GM21367 (cell line): ENCODE results near the gene RAPGEF4.
"Not testable (repeated sequence)": the region's sequence is repeated elsewhere in the genome, so short reads cannot be mapped to it uniquely, and the experiment has no call there.

Experiments used
- ATAC-seq: cut with Tn5 transposase; IDR thresholded peaks from one replicate; pipeline ENCODE4 v1.9.1; 2021; ENCODE audit not compliant: unreplicated experiment

RAPGEF4 gene

DNA sequence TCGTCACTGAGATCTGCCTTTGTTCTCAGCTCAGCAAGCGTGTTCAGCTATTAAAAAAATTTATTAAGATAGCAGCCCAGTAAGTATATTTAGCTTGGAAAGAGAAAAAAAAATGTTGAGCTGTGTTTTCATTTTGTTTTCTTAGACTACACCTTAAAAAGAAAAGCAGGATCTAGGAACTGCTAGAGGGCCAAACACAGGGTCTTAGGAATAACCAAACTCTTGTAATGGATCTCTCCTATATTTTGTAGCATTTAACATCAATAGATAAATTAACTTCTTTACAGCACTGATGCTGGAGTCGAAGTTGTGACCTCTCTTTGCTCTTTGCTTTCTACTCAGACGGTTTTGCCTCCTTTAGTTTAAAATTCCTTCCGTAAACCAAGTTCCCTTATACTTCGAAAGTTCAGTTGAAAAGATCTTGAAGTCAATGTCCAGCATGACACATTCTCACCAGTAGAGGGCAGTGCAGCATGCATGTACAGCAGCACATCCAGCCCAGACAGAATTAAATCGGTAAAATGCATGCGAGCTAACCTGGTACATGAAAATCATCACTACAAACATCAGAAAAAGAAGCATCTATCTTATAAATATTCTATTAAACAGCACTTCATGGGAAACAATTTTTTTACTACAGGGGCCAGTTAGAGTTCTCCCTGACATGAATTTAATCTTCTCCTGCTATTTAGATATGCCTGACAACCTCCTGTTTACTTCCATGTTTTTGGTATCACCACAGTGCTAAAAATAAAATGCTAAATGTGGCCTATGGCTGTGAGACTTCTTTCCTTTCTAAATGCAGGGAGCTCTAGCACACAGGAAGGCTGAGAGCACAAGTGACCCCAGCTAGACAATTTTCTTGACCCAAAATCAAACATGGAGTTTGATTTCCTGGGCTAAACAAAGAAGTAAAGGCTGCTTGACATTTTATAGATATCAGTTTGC is 291.8 kb downstream of the RAPGEF4 start:
- ATAC-seq = peak; percentile 68

DNA sequence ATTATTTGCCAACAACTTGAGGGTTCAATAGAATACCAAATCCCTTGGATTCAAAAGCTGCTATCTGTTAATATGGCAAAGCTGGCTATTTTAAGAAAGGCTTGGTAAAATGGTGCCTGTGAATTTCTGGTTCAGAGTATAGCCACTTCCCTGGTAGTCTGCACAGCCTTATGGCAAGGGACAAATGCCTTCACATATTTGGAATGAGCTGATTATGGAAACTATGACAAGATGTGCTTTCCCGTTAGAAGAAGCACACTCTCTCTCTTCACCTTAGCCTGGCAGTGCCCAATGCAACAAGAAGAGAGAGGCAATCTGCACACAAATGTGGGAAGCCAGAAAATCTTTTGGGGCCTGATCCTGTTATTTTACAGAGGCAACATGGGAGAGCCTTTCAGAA is 292.5 kb downstream of the RAPGEF4 start:
- ATAC-seq = no peak

DNA sequence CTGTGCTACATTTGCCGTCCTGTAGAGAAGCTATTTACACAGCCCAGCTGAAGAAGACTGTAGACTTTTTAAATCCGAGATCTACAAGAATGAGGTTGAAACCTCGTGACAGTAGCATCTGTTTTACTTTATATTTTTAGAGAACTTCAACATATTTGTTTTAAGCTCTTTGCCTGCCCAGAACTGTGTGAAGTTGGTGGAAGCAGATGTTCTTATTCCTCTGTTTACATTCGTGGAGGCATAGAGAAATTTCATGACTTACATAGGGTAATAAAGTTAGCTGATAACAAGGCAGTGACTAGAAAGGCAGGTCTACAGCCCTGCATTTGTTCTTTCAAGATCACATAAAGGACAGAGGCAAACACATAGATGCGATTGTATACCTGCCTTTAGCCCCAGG is 293.0 kb downstream of the RAPGEF4 start:
- ATAC-seq = no peak

DNA sequence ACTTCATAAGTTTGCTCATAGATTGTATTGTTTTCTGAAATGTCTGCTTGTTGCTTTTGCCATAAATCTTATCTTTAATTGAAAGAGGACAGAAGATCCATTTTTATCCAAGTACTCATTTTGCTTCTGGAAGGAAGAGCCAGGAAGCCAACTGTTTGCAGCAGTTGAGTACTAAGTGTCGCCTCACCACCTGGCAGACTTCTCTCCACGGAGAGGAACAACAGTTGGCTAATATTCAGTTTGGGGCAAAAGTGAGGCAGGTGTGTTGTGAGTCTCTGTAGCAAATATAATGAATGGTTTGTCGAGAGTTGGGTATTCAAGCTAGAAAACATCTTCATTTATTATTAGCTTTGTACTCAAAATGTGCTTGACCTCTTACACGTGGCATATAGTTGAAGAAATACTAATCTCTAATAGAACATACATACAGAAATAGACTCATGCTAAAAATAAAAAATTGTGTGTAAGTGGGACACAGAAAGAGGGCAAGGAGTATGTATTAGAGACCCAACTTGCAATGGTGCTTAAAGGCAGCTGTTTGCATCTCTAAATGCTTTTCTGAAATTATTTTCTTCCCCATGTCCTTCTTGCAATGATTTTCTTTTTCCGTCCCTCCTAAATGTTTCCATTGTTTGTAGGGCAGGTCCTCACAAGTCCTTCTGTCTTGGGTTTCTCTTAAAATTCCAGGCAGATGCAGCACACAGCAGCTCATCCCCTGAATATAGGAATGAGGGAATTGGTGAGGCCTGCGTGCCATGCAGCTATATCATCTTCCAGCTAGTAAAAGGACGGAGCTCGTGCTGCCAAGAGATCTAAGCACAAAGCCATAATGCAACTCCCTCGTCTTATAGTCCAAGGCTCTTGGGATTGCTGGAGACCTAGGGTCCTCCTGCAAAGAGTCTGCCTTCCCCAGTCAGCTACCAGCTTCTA is 295.2 kb downstream of the RAPGEF4 start:
- ATAC-seq = no peak

DNA sequence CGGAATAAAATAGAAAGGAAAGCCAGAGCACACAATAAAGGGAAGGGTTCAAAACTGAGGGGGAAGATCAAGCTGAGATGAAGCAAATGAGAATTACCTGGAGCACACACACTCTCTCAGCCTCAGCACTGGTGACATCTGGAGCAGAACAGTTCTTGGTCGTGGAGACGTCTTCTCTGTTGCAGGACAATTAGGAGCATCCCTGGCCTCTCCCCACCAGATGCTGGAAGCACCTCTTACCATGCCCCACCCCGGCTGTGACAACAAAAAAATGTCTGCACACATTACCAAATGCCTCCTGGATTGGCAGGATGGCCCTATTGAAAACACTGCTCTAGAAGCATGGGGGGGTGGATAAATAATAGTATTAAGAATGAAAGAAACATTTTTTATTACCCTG is 296.4 kb downstream of the RAPGEF4 start:
- no peak for ATAC-seq

DNA sequence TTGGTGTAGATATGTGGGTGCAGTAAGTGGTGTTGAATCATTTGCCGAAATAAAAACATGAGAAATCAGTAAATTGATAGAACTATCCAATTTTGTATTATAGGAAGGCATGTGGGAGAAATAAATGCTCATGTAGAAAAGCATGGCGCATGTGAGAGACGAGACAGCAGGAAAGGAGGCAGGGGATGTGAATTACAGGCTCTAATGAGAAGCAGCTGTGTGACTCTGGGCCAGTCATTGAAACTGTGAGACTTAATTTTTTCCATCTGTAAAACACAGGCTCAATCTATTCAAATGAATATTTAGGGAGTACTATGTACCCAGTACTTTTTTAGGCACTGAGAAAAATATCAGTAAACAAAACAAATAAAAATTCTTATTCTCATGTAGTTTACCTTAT is 297.4 kb downstream of the RAPGEF4 start:
- ATAC-seq = no peak

DNA sequence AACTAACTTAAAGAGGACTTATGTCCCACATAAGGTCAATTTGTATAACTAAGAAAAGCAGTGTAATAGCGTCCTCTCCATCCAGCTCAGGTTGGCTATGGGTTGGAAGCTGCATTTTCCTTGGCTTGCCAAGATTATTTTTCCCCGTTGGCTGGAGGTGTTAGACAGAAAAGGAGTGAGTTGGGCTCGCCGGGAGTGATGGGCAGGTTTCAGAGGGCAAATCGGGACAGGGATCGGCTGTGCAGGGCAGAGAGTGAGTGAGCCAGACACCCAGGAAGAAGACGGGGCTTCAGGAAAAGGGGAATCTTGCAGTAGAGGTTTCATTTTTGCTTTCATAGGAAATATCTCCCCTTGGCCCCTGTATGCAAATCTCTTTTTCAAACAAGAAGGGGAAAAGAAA is 298.5 kb downstream of the RAPGEF4 start:
- ATAC-seq = no peak

DNA sequence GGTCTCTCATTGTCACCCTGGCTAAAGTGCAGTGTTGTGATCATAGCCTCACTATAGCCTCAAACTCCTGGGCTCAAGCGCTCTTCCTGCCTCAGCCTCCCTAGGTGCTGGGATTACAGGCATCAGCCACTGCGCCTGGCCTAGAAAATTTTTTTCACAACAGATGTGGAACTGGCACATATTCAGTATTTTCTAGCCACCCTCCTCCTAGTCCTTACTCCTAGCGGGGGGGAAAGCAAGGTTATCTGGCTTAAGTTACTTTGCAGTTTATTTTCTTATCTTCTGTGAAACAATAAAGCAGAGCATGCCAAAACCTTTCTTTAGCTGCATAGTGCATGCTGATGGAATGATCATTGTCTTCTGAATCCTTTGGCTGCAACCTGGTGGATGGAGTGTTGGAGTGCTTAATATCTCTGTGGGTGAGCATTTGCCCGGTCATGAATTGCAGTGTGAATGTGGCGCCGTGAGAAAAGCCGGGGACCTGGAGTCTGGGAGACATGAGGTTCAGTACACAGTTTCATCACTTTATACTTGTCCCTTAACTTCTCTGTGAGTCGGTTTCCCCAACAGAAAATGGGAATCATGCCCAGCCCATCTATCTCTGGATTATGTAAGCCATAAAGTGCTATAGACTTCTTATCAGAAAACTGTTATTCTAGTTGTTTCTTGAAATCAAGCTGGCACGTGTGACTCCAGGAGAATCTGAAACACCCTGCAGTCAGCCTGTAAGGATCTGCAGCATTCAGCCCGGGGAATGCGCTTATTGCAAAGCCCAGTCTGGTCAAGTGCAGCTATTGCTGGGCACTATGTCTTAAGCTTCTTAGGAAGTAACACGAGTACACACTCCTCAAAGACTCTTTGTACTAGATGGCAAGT is 301.8 kb downstream of the RAPGEF4 start:
- ATAC-seq = no peak

DNA sequence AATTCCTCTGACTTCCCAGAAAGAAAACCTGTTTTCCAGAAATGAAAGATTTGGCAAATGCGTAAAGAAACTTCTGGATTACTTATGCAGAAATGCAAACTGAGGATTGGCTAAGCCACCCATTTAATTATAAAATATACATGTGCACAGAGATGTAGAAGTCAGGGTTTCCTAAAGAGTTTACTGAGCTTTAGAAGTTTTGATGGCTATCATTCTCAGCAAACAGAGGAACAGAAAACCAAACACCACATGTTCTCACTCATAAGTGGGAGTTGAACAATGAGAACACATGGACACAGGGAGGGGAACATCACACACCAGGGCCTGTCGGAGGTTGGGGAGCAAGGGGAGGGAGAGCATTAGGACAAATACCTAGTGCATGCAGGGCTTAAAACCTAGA is 302.6 kb downstream of the RAPGEF4 start:
- not testable (repeated sequence) for ATAC-seq

DNA sequence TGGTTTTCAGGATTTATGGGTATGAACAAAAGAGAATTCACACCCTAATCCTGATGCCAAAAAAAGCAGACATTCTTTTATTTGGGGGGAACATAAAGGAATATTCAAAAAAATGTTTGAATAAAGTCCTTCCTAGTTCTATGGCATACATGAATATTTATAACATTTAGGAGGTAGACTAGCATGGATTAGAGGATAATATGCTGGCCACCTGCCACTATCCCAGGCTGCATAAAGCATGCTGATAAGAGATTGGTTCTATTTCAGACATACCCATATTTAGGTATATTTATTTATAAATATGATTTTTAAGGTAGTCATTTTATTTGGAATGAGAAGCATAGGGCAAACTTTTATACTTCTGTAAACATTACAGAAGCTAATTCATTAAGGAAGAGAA is 305.1 kb downstream of the RAPGEF4 start:
- no peak for ATAC-seq

DNA sequence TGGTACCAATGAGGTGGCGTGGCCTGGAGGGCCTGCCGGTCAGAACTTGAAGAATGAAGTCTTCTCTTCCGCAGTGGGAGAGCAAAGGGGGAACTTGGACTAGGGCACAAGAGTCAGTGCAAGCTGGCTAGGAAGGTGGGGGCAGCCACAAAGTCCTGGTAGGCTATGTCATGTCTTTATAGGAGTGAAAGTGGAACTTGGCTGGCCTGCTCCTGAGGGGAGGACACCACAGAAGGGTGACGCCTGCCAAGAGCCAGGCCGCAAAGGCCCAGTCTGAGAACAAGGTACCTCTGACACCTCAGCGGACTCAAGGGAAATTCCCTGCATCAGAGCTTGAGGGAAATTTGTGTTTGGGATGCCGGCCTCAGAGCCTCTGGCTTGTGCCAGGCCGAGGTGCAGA is 307.8 kb downstream of the RAPGEF4 start:
- no peak for ATAC-seq

DNA sequence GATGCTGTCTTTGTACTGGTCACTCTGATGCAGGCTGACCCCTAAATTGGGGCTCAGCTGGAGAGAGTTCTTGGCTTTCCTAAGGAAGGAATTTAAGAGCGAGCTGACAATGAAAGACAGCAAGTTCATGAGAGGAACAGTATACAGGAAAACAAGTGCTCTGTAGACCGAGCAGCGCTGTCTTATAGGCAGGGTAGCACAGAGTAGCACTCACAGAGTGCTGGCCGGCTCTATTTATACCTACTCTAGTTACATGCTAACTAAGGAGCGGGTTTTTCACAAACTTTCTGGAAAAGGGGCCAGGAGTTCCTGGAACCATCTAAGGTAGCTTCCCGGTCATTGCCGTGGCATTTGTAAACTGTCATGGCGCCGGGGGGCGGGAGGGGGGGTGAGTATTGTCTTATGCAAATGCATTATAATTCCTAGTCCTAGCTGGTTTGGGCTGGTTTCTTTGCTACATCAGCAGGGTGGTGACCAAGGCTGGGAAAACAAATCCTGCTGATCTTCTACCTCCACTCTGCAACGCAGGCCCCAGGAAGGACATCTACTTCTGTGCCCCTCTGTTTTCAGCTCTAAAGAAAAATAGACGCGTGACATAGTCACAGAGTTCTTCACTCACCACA is 308.4 kb downstream of the RAPGEF4 start:
- no peak for ATAC-seq

DNA sequence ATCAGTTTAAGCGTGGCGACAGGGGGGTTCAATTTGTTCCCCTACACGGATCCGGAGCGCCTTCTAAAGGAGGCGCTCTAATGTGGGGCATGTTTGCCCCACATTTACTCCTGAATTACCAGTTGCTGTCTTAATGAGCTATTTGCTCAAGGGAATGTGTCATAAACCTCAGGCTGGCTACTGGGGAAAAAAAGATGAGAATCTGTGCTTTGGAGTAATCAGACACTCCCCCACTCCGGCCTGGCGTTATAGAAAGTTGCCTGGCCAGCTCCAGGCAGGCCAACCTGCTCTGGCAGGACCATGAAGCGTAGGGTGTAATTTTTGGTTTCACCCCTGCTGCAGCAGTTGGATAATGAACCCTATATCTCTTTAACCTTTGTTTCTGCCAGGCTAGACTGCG is 309.0 kb downstream of the RAPGEF4 start:
- ATAC-seq = no peak

DNA sequence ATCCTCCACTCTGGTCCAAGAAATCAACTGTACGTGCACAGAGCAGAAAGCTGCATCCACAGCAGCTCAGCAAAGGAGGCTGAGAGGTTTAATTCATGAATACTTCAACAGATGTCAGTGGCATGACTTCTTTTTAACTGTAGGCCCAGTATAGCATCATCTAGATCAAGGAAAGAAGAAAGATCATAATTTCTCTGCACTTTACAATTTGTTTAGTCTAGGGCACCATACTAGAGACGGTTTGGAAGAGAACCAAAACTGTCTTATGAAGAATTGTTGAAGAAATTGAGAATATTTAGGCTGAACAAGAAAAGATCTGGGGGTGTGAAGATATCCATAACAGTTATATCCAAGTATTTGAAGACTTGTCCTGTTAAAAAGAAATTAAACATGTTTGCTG is 309.5 kb downstream of the RAPGEF4 start:
- no peak for ATAC-seq

DNA sequence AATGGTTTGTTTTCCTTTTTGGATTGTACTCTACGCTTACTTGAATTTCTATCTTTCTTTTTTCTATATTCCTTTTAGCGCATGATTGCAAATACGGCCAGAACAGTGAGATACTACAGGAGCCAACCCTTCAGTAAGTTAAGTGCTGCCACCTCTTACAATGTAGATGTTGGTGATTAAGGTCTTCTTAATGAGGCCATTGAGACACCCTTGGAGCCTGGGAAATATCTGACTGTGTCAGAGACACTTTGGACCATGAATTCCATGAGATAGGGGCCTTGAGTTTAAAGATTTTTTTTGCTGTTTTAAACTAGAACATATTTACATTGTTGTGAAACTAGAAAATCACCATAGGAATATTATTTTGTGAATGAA is 312.9 kb downstream of the RAPGEF4 start:
- ATAC-seq = no peak

DNA sequence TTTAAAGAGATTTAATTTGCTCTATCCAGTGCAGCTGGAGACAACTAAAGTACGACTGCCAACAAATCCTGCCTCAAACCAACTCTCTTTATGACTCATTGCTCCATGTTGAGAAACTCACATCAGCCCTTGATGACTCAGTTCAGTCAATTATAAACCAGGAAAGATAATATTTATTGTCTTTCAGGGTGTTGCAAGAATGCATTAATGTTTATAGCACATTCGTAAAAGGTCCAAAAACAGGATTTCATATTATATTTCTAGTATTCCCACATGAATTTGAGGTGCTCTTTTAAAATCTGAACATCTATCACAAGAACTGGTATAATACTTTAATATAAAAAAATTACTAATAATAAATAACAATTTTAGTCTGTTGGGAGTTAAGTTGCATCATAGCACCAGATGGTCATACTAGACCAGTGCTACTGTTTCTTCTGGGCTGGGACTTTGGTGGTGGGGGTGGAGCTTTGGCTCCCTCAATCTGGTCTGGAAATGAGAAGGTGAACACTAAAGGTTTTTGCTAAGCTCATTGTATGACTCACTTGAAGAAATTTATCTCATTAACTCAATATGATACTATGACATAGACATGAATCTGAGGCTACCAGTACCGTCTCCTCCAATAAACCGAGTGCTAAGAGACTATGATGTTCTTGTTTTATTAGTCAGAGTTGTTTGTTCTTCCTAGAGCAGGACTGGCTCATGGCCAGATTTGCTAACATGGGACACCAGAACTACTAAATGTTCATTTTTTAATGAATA is 313.4 kb downstream of the RAPGEF4 start:
- peak; percentile 48 for ATAC-seq

DNA sequence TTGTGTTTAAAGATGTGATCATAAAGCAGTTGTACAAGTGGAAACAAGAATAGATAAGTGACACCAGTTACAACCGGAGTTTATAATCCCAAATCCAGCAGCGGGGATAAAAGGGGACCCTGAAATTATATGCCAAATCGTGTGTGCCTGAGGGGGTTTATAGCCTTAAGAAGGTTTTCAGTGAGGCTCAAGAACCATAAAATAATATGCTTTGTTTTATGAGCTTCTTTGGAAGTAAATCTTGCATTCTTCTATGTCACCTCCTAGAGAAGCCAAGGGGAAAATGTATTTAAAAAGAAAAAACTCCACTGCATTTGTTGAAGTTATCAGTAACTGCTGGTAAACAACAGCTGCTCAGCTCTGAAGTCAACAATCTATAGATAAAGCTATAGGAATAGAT is 314.2 kb downstream of the RAPGEF4 start:
- ATAC-seq = no peak

DNA sequence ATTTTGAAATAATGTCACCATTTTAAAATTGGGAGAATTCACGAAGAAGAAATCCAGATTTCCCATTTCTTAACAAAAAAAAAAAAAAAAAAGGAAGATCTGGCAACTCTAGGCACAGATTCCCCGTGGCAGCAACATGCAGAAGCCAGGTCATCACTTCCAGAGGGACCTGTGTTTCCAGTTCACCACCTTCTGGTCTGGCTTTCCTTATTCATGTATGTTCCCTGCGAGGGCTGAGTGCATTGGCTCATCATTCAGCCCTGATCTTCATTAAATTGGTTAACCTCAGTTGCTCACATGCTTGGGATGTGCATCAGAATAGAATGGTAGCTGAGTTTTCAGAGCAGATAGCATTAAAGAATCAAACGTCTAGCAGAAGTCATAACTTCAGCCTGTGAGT is 315.0 kb downstream of the RAPGEF4 start:
- ATAC-seq = no peak

DNA sequence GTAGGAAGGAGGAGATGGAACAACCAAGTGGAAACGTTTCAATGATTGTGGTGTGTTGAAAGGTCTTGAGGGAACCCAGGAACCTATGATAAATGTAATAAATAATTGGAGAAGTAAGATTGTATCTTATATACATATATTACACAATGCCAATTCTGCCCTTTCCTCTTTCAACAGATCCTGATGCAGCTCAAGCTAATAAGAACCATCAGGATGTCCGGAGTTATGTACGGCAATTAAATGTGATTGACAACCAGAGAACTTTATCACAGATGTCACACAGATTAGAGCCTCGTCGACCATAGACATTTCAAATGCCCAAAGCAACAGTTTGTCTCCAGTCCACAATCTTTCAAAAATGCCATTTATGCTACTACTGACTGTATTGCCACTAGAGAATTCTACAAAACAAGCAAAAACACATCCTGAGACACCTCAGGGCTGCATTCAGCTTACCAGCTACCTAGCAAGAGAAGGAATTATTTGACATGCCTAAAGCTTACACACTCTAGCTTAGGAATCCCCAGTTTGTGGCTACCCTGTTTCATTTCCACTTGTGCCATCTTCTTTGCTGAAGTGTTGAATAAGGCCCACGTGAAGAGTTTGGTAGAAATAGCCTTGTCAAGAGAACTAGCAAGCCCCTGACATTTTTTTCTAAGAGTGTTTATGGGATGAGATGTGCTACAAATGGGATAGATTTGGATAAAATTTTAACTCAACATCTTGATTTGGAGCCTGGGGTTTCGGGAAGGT is 316.0 kb downstream of the RAPGEF4 start:
- ATAC-seq = no peak
